Left ventricle myocardium inferior (tissue), 1 donor: ENCODE data around the gene TNIK. TPM values are rescaled to one million over a fixed set of nuclear protein-coding genes. Genes with fewer than 3 reads are reported as not detected.

ENCODE experiments used
- DNase-seq: peaks from one replicate; pipeline ENCODE4 v3.0.0-alpha.2; 2020
- H3K27ac ChIP-seq: fragments of 200-600 bp; replicated peaks from 2 replicates; pipeline ENCODE4 v1.8.0; 2021
- H3K27me3 ChIP-seq: fragments of 200-600 bp; 2 replicates; pipeline ENCODE4 v1.8.0; 2021; ENCODE audit warnings: low read depth
- H3K36me3 ChIP-seq: fragments of 200-600 bp; 2 replicates; pipeline ENCODE4 v1.8.0; 2021
- H3K4me1 ChIP-seq: fragments of 200-600 bp; 2 replicates; pipeline ENCODE4 v1.8.0; 2021
- H3K4me3 ChIP-seq: fragments of 200-600 bp; 2 replicates; pipeline ENCODE4 v1.8.0; 2021; ENCODE audit warnings: mild to moderate bottlenecking, moderate library complexity
- H3K9me3 ChIP-seq: fragments of 200-600 bp; replicated peaks from 2 replicates; pipeline ENCODE4 v1.8.0; 2021
- intact Hi-C: fragments of 100-400 bp; cut with micrococcal nuclease; formaldehyde crosslinking; loops from one replicate; pipeline ENCODE4 v1.11.0; 2022
- total RNA-seq: library from RNA; stranded (reverse); fragmentation: NEBNext Ultra II Directional; extraction: Animal tissue kit (Norgen Biotek cat#: 25700); gene quantifications from one replicate; pipeline ENCODE4 v1.2.1, GENCODE V29; 2021
- TF ChIP-seq, protein P1 (sequence below): fragments of 200-600 bp; IDR thresholded peaks from 2 replicates; pipeline ENCODE4 v1.8.0; 2021; ENCODE audit warnings: antibody characterized with exemption, mild to moderate bottlenecking, borderline replicate concordance
- donor health status: DM: no; HTN: yes; CAD: no; lungs with severe emphysema.

TNIK gene
- total RNA-seq, 1 donor from 2014 or later = 28.6 TPM

DNA sequence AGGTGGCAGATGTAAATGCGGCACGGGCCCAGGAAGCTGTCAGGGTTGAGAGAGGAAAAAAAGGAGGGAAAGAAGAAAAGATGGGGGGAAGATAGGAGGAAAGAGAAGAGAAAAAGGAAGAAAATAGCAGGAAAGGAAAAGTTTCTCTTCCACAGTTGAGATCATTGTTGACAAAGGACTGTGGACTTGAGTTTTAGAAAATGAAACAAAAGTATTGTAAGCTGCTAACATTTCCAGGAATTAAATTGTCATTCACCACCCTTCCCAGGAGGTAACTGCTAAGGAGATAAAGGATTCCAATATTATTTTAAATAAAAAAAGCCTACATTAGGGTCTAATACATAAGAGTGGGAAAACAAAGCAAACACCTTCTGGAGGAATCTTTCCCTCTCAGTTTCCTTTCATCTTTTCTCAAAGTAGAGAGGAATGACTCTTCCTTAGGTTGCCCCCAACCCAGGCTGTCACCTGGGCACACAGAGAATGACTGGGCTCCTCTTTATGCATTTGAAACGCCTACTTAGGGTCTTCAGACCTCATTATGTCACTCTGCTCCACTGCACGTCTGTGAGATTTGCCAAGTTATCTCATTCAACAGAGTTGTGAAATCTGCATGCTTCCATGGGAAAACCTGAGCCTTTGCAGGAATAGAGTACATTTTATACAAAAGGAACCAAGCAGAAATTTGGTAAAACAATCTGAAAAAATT lies 194.0 kb downstream of the TNIK start:
- Histone ChIP-seq H3K4me3 (no peak overlapping the region), H3K27ac (peak overlapping the region; percentile 40), H3K36me3 (no peaks in the 10 kb centered on the region), H3K27me3 (no peaks in the 10 kb centered on the region), H3K4me1 (peaks cover 64% of the 10 kb centered on the region), H3K9me3 (no peaks in the 10 kb centered on the region)
- intact Hi-C loops = no loop called here
- no peak for DNase-seq
- TF ChIP-seq, protein P1, sequence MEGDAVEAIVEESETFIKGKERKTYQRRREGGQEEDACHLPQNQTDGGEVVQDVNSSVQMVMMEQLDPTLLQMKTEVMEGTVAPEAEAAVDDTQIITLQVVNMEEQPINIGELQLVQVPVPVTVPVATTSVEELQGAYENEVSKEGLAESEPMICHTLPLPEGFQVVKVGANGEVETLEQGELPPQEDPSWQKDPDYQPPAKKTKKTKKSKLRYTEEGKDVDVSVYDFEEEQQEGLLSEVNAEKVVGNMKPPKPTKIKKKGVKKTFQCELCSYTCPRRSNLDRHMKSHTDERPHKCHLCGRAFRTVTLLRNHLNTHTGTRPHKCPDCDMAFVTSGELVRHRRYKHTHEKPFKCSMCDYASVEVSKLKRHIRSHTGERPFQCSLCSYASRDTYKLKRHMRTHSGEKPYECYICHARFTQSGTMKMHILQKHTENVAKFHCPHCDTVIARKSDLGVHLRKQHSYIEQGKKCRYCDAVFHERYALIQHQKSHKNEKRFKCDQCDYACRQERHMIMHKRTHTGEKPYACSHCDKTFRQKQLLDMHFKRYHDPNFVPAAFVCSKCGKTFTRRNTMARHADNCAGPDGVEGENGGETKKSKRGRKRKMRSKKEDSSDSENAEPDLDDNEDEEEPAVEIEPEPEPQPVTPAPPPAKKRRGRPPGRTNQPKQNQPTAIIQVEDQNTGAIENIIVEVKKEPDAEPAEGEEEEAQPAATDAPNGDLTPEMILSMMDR = no peak

DNA sequence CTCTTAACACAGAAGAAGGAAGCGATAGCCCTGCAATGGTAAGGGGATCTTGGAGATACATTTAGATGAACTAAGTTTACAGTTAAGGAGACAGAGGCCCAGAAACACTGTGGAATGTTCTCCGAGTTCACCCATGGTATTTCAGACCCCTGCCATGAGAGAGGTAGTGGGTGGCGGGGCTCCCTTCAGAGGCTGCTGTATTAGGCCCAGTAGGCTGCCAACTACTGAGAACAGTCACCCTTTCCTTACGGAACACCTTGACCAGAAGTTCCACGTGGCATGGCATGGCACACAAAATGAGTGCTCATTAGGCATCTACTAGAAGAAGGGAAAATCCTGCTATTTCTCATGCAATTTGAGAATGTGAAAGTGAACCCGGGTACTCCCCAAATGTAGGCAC lies 195.4 kb downstream of the TNIK start:
- Histone ChIP-seq H3K9me3 (no peaks in the 10 kb centered on the region), H3K27me3 (no peaks in the 10 kb centered on the region), H3K27ac (no peak overlapping the region), H3K36me3 (no peaks in the 10 kb centered on the region), H3K4me3 (no peak overlapping the region), H3K4me1 (peaks cover 52% of the 10 kb centered on the region)
- TF ChIP-seq, protein P1 = no peak
- DNase-seq = no peak
- intact Hi-C loops = no loop called here

DNA sequence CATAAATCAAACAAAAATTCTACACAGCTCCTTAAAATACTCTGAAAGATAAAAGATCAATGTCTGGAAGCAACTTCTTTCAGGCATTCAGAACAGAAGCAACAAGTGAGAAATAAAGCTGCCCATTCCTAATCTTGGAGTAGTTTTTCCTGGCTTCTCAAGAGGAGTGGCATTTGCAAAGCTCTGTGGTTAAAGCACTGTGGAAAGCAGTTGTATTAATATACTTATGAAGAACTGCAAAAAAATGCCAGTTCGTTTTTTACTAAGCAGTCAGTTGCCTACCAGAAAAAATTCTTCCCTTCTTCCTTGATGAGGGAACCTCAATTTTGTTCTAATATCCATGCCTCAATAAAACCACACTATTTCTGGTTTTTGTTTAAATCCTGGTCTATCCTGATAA lies 197.8 kb downstream of the TNIK start:
- intact Hi-C loops = no loop called here
- no peaks in the 10 kb centered on the region for H3K27me3 ChIP-seq
- no peaks in the 10 kb centered on the region for H3K36me3 ChIP-seq
- TF ChIP-seq, protein P1 = no peak
- H3K9me3 ChIP-seq = no peaks in the 10 kb centered on the region
- H3K4me3 ChIP-seq = no peak overlapping the region
- H3K27ac ChIP-seq = no peak overlapping the region
- no peak for DNase-seq
- H3K4me1 ChIP-seq = peaks cover 49% of the 10 kb centered on the region

DNA sequence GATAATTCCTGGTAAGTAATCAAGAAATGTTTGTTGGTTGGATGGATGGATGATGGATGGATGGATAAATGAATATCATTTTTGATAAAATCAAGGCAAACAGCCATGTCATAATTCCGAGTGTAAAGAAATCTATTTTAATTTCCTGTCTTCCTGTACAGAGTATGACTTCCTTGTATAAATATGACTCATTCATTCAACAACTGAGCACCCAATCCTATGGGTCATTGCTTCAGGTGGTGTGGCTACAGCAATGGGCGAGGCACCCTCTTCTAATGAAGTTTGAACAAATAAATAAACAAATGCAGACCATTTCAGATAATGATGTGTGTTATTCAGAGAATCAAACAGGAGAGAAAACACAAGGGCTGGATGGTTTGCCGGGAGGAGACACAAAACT lies 198.7 kb downstream of the TNIK start:
- peaks cover 49% of the 10 kb centered on the region for H3K4me1 ChIP-seq
- H3K9me3 ChIP-seq = no peaks in the 10 kb centered on the region
- intact Hi-C loops = no loop called here
- H3K27me3 ChIP-seq = no peaks in the 10 kb centered on the region
- DNase-seq = no peak
- TF ChIP-seq, protein P1 = no peak
- H3K36me3 ChIP-seq = no peaks in the 10 kb centered on the region
- H3K27ac ChIP-seq = no peak overlapping the region
- no peak overlapping the region for H3K4me3 ChIP-seq

DNA sequence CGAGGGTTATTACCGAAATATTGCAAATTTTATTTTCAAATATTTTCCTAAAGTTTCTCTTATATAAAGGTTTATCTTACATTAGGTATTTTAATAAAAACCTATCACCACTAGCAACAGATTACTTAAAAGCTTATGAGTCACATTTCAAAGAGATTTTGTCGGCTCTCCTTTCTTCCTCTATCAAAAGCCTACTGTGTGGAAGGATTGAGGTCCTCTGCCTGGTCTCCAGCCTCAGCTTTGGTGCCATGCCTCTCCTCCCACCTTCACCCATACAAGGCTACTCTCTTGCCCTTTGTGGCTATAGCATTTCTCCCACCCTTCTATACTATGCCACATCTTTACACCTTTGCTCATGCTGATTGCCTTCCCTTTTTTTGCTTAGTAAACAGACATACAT lies 199.3 kb downstream of the TNIK start:
- no peak for DNase-seq
- Histone ChIP-seq H3K4me1 (peaks cover 48% of the 10 kb centered on the region), H3K27ac (no peak overlapping the region), H3K36me3 (no peaks in the 10 kb centered on the region), H3K9me3 (no peaks in the 10 kb centered on the region), H3K27me3 (no peaks in the 10 kb centered on the region), H3K4me3 (no peak overlapping the region)
- TF ChIP-seq, protein P1 = no peak
- intact Hi-C loops = no loop called here
